HG02938 (cell line): ENCODE data around the gene IGFBP7.

Experiments used
- ATAC-seq: cut with Tn5 transposase; IDR thresholded peaks from one replicate; pipeline ENCODE4 v1.9.1; 2021; ENCODE audit warnings: mild to moderate bottlenecking, moderate library complexity; ENCODE audit not compliant: unreplicated experiment

The IGFBP7 gene

DNA sequence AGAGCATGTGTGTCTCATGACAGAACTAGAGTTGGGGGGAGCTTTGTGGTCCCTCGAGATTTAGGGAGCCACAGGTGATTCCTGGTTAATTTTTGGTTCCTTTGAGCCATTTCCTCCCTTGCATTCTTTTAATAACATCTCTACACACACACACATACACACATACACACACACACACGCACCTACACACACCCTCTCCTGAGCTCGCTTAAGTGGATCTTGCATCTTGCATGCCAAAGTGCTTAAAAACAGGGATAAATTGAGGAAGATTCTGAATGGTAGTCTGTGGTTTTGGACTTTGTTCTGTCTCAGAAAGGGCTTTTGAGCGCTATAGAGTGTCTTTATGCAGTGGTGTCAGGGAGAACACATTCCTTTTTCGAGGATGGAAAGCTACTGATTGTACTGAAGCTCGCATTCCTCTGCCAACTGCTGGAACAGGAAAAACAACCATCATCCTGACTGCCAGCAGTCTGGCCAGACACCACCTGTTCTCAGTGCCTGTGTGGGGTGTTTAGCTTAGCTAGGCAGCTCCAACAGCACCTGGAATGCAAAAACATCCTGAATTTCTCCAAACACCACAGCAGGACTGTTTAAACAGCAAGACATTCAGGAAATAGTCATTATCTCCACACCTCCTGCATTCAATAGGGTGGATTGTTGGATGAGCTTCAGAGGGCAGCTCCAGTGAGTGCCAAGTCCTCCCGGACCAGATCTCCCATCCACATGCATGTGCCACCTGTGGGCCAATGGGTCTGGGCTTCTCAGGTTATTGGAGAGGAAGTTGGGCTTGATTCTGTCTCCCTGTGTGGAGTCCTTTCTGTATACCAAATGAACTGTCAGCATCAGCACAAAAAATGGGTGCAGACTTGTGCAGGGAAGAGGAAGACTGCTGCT is 21.9 kb upstream of the IGFBP7 start:
- ATAC-seq = no peak

DNA sequence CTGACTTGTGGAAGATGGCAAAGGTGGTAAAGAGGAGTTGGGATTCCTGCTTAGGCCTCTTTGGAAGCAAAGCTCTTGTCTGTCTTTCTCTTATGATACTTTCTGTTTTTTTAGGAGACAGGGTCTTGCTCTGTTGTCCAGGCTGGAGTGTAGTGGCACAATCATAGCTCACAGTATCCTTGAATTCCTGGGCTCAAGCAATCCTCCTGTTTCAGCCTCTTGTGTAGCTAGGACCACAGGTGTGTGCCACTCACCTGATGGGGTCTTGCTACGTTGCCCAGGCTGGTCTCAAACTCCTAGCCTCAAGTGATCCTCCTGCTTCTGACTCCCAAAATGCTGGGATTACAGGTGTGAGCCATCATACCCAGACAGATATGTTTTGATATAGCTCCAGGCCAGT is 19.3 kb upstream of the IGFBP7 start:
- ATAC-seq = no peak

DNA sequence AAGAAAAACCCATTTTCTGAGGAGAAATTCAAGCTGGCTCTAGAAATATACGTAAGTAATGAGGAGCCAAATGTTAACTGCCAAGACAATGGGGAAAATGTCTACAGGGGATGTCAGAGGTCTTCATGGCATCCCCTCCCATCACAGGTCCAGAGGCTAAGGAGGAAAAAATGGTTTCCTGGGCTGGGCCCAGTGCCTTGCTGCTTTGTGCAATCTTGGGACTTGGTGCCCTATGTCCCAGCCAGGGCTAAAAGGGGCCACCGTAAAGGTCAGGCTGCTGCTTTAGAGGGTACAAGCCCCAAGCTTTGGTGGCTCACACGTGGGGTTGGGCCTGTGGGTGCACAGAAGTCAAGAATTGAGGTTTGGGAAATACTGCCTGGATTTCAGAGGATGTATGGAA is 17.2 kb upstream of the IGFBP7 start:
- no peak for ATAC-seq

DNA sequence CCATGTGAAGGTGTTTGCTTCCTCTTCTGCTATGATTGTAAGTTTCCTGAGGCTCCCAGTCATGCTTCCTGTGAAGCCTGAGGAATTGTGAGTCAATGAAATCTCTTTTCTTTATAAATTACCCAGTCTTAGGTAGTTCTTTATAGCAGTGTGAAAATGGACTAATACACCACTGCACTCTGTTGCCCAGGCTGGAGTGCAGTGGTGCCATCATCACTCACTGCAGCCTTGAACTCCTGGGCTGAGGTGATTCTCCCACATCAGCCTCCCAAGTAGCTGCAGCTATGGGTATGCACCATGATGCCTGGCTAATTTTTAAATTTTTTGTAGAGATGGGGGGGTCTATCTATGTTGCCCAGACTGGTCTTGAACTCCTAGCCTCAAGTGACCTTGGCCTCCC is 15.8 kb upstream of the IGFBP7 start:
- ATAC-seq = no peak

DNA sequence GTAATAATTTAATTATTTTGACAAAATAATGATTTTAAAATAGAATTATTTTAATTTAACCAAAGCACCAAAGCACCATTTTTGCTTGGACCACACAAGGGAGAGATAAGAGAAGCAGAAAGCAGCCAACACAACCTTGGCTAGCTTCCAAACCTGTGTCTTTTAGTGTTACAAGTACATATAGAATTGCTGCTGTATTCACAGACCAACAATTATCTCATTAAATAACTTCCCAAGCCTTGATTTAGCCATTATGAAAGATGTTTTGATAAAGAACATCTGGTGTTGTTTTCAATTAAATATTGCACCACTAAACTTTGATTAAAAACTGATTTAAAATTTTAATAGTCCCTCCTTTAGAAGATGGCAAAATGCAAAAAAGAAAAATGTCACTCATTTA is 14.0 kb upstream of the IGFBP7 start:
- no peak for ATAC-seq

DNA sequence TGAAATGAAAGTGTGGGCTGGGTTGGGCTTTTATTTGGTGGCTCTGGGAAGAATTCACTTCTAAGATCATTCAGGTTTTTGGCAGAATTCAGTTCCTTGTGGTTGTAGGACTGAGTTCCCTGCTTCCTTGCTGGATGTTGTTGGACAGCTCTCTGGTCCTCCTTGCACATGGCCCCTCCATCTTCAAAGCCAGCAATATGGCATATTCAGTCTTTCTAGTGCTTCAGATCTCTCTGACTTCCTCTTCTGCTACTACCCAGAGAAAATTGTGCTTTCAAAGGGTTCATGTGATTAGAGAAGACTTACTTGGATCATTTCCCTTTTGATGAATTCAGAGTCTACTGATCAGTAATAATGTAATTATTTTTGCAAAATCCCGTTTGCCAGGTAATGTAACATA is 12.8 kb upstream of the IGFBP7 start:
- no peak for ATAC-seq

DNA sequence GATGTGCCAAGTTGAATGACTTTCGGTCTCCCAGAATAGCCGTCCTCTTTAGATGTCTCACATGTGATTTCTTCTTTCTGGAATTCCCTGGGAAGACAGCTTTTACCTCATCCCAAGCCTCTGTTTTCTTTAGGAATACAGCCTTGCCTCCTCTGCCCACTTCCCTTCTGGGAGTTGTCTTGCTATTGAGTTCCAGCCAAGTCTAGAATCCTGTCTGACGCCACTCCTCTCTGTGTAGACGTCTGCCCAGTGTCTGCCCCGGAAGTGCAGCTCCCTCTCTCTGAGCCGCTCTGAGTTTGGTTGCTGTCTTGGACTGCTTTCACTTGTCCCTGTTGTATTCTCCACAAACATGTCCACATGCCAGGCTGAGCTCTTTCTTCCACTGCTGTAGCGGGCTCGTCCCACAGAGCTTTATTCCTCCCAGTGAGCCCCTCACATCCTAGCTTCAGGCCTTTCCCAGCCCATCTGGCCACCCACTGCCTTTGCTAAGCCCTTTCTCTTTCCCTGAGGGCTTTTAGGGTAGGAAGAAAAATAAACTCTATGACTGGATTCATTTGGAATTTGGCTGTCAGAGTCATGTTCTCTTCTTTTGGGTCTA is 9.0 kb upstream of the IGFBP7 start:
- no peak for ATAC-seq

DNA sequence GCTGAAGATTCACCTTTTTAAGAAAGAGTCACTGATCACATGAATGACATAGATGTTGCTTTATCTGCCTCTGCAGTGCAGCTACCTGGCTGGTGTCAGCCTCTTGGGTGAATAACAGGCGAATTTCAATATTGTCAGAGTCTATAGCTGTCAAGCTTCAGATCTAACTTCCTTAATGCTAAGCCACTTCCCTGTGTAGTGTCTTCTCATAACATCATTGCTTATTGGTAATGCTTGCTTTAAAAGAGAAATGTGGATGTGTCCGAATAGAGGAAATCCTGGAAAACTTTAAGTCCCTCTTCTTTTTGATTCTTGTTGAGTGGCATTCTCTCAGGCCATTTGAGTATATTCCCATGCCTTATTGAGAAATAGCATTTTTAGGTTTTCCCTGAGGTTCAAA is 7.3 kb upstream of the IGFBP7 start:
- no peak for ATAC-seq

DNA sequence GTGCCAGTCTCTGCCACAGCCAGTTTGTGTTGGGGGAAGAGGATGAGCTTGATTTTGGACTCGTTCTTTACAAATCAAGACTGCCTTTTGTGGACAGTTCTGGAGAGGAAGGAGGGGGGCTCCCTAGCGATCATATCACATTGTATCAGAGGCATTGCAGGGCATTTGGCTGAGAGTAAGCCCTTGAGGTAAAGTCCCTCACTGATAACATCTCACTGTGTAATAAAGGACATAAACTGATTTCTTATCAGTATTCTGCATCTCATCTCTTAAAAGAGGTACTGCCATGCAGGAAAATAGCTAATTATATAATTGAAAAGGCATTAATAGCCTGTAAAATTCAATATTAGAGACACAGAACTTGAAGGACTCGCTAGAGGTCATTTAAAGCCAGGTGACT is 6.1 kb upstream of the IGFBP7 start:
- no peak for ATAC-seq

DNA sequence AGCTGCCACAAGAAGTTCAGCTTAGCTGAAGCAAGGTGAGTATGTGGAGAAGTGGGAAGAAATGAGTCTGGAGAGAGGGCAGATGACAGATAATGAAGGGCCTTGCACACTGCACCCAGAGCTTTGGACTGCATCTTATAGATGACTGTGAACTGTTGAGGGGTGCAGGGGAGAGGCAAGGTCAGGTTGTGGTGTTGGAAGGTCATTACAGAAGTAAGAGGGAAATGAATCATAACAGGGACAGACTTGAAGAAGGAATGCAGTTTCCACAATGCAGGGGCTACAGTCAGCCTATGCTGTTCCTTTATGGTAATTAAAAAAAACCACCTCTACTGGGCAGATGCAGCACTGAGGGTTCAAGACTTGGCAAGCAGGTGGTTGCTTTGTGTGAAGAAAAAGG is 4.8 kb upstream of the IGFBP7 start:
- no peak for ATAC-seq

DNA sequence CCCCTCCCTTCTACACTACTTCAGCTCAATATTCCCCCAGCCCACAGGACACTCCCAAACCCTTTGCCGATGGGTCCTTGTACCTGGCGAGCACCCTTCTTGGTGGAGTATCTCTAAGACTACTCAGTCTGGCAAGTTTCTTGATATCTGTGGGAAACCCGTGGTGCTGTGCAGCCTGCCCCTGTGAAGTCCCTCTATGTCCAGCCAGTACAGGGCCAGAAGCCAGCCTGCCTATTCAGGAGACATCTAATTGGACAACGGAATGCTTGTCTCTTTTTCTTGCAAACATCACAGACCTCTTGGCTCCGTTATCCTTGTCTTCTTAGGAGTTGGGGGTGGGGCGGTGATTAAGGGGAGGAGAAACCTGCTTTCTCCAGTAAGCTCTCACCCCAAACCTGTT is 3.7 kb upstream of the IGFBP7 start:
- ATAC-seq = no peak

DNA sequence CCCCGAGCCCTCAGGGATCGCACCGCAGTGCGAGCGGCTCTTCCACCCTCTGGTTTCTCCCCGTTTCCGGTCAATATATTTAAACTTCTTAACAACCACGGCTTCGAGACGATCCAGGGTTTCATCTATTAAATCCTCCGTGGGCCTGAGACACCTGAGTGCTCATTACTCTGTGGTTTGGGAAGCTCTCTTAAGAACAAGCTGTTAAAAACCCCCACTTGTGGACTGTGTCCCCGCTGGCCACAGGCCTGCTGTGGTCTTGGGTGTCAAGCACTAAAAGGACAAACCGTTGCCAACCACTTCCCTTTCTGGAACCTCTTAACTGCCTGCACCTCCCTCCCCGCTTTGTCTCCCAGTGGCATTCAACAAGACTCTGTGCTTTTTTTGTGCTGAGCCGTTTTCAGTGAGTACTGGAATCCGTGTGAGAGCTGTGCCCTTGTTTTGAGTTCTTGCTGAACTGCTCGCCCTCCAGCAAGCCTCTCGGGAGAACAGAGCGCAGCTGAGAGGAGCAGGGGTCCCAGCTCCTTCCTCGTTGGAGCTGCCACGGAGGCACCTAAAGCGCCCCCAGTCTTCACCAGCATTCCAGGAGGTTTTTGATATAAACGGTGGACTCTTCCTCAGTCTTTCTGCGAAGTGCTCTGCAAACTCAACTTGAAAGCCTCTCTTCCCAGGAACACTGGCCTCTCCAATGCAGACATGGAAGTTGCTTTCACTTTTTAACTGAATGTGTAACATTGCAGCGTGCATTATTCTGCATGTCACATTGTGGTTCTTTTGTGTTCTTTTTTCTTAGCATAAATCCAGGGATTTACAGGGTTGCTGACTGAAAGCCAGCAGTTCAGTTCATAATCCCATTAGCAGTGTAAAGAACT is 691 bp upstream of the IGFBP7 start:
- peak; percentile 57 for ATAC-seq

DNA sequence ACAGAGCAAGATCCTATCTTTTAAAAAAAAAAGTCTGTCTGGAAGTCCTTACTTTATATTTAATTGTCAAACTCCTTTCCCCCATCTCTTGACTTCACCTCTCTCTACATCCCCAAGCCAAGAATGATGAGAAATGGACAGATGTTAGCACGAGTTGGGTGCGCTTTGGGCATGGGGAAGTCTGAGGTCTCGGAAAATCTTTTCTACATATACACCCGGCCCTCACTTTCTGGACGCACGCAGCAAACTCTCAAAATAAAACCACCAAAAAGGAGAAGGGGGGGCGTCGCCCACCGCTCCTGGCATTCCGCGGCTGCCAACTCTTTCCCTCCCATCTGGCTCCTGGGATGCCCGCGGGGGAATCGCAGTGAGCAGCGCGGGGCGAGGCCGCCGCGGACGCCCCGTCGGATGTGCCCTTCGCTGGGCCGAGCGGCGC is 756 bp downstream of the IGFBP7 start:
- ATAC-seq = no peak

DNA sequence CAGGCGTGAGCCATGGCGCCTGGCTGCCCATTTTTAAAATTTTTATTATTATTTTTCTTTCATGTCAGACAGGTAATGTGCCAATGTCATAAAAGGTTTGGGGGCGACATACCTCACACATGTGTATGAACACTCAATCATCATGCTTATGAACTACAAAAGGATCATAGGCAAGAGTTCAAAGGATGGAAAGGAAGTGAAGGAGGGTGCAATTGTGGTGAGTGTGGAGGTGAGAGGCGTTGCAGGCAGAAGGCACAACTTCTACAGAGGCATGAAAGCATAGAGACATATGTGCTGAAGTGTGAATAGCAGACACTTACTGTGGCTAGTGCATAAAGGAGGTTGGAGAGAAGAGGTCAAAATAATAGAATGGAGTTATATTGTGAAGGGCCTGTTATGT is 4.0 kb downstream of the IGFBP7 start:
- no peak for ATAC-seq

DNA sequence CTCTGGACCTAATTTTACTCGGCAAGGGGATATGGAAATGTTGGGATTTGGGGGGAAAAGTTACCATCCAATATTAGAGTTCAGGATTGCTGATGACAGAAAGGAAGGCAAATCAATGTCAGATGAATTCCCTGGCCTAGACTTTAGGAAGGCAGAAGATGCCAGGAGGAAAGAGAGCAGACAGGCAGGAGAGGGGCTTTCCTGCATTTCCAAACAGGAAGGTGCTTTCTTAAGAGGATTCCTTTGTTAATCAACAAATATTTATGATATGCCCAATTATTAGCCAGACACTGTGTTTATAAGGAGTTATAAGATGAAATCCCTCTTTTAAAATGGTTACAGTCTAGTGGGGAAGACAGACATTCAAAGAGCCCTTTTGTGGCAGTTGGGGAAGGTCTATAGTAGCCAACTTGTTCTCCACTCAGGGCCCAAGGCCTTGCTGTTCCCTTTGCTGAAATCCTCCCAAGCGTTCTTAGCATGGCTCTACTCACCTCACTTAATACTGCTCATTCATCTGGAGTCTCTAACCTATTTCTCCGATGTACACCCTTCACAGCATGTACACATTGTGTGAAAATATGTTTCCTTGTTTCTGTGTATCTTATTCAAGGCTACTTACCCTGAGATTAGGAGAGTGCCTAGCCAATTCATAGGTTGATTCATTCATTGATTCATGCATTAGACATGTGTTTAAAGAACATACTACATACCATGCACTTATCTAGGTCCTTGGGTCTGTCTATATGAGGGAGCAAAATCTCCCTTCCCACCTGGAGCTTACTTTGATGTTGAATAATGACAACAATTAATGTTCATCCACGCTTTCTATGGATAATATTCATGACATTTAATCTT is 5.3 kb downstream of the IGFBP7 start:
- ATAC-seq = no peak

DNA sequence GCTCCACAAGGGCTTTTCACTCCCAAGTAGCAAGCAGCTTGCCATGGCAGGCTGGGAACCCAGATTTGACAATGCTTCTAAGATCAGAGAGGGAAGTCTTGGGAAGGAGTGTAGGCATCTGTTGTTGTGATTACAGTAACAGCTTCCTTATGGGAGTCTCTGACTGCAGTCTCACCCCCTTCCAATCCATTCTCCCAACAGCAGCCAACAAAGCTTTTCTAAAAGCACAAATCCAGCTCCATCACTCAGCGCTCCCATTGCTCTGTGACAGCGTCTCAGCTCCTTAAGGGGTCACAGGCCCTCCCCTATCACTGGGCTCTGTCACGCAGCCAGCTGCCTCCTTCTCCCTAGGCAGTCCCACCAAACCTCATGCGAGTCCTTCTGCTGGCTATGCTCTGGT is 7.1 kb downstream of the IGFBP7 start:
- no peak for ATAC-seq

DNA sequence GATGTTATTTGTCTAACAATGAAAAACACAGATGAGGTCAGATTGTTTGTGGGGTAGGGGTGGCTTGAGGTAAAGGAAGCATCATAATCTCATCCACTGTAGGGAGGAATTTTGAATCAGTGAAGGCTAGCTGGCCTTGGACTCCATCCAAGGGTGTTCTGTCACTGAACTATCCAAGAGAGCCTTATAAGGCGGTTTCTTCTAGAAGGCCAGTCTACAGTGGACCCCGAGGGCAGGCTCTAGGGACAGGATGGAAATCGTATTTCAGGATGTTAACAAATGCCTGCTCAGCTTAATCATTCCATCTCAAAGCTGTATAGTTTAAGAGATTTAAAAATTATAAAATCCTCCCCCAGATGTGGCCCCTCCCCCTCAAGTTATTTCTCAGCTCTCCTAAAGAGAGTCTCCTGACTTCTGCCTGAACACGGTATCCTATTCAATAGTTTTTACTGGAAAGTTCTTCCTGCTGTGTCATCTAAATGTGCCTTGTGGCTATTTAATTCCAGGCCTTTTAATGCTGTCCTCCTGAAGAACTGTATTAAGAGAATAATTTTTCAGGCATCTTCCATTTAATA is 8.0 kb downstream of the IGFBP7 start:
- ATAC-seq = no peak

DNA sequence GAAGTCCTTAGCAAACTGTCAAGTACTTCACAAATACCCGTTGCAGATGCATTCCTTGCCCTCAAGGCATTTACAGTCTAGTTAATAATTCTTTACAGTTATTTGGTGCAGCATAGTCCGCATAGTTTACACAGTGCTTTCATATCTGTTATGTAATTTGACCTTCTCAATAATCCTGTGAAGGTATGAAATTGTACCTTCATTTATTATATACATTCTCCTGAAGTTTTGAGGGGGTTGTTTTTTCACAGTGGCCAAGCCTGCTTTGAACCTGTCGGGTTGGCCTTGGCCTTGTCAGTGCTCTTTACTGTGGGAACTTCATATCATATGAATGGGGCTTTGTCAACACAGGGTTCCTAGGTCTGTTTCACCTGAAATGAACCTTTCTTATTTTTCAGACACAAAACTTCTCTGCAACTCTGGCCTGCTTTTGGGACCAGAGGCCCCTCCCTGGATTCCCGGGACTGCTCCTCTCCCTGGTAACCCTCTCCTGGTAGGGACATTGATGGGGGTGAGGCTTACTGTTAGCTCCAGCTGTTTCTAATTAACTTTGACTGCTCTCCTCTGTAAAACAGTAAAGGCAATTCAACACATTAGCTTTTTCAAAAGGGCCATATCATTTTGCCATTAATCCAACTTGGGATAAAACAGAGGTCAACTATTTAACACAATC is 9.1 kb downstream of the IGFBP7 start:
- no peak for ATAC-seq

DNA sequence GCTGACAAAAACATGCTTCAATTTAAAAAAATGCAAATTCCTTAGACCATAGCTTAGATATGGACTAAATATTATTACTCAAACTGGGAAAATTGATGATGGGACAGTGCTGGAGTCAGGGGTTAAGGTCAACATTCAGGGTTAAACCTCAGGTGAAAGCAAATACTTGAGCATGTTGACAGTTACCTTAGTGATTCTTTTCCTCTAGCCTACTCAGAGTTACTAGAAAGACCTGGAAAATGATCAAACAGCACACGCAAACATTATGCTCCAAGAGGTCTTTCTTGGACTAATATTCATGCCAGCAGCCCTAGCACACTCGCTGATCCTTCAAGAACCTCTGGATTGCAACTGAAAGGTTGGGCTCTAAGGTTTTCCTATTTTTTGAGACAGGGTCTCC is 10.8 kb downstream of the IGFBP7 start:
- ATAC-seq = no peak

DNA sequence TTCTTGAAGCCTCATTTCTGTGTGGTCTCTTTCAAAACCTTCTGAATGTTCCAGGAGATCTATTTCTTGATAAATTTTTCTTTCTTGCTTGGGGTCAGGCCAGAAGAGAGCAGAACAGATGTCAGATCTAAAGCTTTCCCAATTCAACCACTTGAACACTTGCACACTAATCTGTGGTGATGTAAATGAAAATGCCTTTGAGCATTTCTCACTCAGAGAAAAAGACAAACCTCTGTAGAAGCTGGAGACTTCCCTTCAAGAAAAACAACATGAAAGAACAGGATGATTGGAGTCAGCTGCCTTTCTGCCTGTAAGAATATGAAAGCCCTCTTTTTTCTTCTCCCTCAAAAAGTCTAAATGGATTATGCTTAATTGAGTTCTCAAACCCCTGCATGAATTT is 11.2 kb downstream of the IGFBP7 start:
- ATAC-seq = no peak
